ENCODE data around the gene KCNIP3.

Gene KCNIP3

DNA sequence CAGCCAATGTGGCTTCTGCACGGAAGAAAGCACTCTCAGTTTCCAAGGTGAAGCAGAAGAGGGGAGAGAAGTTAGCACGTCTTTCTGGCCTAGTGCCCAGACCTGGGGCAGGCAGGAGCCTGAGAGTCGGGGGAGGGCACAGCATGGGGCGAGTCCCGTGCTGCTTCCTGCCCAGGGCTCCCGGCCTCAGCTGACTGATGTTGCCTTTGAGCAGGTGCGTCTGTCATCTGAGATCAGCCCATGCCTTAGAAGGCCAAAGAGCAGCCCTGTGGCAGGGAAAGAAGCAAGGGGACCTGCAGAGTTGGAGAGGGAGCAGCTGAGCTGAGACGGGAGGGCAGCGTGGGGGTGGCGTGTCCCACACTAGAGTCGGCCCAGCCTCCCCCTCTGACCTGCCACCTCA, 3.3 kb downstream of the KCNIP3 start:
- TF ChIP-seq, protein P1, sequence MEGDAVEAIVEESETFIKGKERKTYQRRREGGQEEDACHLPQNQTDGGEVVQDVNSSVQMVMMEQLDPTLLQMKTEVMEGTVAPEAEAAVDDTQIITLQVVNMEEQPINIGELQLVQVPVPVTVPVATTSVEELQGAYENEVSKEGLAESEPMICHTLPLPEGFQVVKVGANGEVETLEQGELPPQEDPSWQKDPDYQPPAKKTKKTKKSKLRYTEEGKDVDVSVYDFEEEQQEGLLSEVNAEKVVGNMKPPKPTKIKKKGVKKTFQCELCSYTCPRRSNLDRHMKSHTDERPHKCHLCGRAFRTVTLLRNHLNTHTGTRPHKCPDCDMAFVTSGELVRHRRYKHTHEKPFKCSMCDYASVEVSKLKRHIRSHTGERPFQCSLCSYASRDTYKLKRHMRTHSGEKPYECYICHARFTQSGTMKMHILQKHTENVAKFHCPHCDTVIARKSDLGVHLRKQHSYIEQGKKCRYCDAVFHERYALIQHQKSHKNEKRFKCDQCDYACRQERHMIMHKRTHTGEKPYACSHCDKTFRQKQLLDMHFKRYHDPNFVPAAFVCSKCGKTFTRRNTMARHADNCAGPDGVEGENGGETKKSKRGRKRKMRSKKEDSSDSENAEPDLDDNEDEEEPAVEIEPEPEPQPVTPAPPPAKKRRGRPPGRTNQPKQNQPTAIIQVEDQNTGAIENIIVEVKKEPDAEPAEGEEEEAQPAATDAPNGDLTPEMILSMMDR (IDR thresholded peaks at IDR 0.05), result no peak

DNA sequence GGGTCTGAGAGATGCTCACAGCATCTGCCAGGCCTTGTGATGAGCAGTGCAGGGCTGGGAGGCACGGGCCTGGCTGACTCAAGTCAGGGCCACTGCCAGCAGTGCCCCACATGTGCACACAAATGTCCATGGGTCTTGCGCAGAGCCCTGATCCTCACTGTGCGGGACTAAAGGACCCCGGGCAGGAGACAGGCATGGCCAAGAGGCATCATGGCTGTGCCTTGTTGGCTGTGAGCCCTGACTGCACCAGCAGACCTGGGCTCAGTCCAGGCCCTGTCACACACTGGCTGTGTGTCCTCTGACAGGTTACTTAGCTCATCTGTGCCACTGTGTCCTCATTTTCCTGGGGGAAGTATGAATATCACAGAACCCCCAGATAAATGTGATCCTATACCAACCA, 4.0 kb downstream of the KCNIP3 start:
- TF ChIP-seq, protein P1 (IDR thresholded peaks at IDR 0.05), result no peak

DNA sequence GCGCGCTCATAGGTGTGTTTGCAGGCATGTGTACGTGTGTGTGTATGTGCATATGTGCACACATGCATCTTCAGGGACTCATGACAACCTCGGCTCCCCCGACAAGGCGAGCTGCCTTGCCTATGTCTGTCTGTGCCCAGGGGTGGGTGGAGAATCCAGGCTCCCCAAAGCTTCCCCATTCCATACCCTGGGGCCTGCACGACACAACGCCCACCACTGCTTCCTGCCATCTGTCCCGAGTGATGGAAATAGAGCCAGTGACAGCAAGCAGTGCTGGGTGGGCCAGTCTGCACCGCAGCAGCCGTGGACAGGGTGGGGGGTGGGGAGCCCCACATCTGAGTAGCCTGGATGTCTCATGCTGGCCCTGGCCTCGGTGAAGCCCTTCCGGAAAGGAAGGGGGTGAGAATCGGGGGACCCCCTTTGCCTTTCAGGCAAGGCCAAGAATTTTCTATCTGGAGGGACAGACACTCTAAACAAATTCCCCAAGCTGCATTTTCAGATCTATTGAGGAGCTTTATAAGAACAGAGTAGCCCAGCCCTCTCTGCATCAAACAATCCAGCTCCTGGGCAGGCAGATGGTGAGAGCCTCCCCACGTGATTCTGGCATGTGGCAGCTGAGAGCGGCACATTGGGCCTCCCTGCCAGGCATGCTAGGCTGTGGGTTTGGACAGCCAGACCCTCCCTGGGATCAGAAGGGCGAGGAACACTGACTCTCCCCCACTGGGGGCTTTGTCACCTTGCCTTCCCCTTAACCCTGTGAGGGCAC, 4.9 kb downstream of the KCNIP3 start:
- TF ChIP-seq, protein P1 (IDR thresholded peaks at IDR 0.05), result no peak

DNA sequence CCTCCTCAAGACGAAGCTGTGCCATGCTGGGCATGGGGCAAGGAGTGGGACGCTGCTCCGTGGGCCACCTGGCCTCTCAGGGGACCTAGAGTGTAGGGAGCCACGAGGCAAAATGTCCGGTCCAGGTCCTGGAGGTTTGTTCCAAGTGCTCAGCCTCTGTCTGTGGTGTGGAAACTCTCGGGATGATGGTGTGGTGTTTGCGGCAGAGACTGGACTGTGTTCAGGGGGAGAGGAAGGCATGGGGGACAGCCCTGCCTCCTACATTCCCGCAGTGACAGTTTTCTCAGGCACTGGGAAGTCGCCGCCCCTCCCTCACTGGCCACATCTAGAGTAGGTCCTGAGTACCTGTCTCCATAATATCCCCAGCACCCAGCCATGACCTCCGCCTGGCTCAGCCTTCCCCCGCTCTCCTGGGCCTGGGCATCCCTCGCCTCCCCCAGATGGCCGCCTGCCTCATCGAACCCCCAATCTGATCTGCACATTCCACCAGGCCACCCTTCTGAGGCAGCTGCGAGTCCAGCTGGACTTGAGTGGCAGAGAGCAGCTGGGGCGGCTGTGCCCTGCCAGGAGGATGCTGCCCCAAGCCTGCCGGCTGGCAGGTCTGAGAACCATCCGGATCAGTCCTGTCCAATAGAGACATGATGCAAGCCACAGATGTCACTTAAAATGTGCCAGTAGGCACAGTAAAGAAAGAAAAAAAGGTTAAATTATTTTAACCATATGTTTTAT, 6.2 kb downstream of the KCNIP3 start:
- TF ChIP-seq, protein P1 (IDR thresholded peaks at IDR 0.05), result no peak

DNA sequence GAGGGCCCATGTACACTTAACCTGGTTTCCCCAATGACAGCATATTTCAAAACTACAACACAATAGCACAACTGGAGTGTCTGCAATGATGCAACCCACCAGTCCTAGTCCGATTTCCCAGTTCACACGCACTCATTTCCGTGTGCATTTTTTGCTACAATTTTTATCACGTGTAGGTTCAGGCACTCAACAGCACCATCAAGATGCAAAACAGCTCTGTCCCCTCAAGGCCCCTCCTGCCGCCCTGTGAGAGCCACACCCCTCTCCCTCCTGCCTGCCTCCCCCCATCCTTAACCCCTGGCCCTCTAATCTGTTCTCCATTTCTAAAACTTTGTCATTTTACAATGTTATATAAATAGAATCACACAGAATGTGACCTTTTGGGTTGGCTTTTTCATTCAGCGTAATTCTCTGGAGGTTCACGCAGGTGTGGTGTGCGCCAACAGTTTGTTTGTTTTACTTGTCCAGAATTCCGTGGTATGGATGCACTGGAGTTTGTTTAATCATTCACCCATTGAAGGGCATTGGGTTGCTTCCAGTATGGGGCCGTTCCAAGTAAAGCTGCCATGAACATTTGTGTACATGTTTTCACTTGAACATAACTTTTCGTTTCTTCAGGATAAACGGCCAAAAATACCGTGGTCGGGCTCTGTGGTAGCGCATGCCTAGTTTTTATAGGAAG, 8.4 kb downstream of the KCNIP3 start:
- TF ChIP-seq, protein P1 (IDR thresholded peaks at IDR 0.05), result no peak

DNA sequence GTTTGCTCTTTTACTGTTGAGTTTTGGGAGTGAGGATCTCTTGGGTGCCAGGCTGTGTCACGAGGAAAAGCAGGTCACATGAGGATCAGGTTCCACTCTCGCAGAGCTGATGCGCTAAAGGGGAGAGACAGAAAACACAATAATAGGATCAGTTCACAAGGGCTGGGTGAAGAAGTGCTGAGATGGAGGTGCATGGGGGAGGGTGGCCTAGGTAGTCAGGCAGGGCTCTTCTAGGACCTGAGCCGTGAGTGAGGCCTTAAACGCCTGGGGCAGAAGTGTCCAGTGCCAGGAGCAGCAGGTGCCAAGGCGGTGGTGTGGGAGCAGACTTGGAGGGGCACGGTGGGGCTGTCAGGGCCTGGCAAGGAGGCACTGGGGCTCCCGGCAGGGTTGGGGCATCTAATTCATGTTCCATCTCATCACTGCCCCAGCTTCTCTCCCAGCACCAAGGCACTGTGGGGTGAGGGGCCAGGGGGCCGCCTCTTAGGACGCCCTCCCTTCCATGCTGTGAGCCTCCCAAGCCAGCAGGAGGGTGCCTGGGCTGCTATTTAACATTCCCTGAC, 9.3 kb downstream of the KCNIP3 start:
- TF ChIP-seq, protein P1 (IDR thresholded peaks at IDR 0.05), result no peak

DNA sequence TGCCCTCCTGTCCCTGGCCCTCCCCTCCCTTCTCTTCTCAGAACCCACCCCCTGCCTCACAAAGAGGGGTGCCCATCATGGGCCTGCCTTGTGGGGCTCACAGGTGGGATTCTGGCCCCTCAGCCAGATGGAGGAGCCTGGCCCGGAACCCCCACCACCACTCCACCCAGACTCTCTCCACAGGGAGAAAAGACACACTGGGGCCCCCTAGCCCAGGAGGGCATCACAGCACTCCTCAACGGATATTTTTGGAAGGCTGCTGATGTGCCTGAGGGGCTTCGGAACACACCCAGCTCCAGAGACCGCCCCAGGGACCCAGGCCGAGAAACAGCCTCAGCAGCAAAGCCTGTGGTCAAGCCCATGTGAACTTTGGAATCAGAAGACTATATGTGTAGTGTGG, 9.9 kb downstream of the KCNIP3 start:
- TF ChIP-seq, protein P1 (IDR thresholded peaks at IDR 0.05), result no peak
